ENCODE measurements around the gene CDHR4.
A peak's percentile ranks its signal among the peaks of the same experiment; 100 is the strongest.
"Not testable (repeated sequence)": the region's sequence is repeated elsewhere in the genome, so short reads cannot be mapped to it uniquely, and the experiment has no call there.

The CDHR4 gene, protein sequence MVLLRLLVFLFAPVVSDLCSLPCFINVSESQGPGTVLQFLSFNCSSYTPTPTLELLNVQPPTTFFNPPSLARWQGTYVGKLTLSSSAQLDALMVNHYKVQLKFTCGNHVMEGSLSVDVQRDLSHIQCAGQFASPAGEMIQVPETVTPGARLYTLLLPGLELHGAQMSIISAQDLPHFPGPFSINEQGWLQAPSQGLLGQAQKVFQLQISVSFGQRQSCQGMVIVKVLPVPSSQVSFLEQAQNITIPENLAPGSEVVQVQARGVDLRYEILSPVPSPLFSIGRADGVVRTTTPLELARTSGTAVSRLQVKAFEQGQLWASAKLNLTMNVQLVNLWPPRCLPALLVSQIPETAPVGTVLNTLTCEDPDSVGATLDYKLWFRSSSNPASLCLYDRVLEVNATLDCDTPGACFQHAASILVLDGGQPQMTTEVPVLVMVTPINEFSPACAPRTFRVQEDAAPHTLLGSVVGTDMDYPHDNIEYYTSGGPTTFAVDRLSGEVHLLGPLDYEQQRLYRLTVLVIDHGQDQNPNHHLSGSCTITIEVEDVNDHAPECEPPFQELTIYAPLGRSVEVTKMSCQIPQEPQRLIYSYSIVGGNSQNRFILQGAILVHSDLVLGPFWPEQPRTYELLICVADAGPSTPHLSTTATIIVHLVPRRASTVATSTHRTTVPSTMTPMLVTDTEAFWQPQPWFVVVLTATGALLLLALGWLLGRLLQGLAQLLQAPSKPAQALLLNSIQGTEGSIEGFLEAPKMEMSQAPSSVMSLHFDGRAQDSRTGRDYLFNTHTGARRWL

GRCh38 chr3:49799761-49800160, at the start of gene CDHR4:
CDHR4 (minus strand) TSS chr3:49799873; CDS start chr3:49799812, 61 bp downstream.
- no peak for DNase-seq

DNA sequence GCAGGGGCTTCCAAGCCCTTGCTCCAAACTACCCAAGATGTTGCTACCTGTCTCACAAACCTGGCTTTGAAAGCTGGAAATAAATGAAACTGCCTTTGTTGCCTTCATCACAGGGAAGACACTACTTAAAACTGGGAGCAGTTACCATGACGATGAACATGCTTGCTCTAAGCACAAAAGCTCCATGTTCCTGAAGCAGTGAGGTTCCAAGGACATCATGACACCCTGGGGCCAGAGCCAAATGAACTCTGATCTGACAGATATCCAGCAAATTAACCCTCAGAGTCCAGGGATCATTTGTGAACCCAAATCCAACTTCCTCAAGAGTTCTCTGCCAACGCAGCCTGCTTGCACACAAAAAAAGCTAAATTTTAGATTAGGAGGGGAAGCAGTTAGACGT, 46.0 kb upstream of the CDHR4 start:
- no peak for DNase-seq

DNA sequence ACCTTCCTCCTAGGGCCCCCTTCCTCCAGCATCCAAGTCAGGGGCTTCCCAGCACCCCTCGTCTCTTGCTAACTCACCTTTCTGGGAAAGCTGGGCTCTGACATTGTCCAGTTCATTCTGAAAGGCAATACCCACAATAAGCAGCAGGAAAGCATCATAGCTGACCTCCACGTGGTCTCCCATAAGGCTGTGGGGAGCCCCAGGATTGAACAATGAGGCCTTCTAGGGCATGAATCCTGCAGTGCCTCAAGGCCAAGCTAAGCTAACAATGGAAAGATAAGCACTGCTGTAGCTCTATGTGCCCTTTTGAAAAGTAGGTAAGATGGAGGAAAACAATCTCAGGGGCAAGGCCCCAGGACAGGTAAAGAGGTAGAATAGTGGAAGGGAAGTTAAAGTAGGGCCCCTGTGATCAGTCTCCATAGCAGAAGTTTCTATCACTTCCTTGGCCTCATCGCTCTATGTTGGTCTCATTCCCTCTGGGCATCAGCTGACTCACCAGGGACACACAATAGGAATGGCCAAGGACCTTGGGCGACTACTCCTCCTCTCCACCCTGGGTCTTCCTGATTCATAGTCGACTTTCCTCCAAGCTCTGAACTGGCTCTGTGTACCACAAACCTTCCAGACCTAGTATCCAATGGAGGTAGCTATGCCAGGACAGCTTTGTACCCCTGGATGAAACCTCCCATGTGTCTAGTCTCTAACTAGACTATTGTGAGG, 45.0 kb upstream of the CDHR4 start:
- no peak for DNase-seq

DNA sequence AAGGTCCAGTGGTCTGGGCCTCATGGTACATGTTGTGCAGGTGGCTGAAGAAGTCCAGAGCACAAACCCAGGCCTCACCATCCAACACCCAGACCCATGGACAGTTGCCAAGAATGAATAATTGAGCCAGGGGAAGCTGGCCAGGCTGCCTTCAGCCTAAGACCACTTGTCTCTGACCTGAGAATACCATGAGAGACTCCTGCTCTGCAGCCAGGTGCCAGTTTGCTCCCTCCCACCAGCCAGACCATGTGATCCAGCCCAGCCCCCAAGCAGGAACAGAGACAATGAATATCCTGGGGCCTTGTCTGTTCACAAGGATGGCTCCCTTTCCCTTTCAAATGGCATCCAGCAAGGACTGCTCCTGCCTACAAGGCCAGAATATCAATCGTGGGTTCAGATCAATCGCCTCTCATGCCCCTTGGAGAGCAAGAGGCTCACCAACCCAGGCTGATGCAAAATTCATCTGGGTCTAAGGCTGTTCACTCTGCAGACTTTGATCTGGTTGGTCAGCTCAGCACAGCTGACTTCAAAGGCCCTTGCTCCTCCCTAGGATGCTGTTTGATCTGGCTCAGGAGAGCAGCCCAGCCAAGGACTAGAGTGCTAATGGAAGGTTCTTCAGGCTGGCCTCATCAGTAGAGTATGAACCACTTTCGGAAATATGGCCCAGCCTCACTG, 43.3 kb upstream of the CDHR4 start:
- DNase-seq, result no peak

- no peak for DNase-seq
These were observed 42.1 kb upstream of the CDHR4 start for GRCh38 chr3:49841806-49842205.

GRCh38 chr3:49841126-49841696, 41.5 kb upstream of the CDHR4 start:
- DNase-seq, result peak; percentile 19 to 29

GRCh38 chr3:49840388-49840787, 40.7 kb upstream of the CDHR4 start:
- no peak for DNase-seq

DNA sequence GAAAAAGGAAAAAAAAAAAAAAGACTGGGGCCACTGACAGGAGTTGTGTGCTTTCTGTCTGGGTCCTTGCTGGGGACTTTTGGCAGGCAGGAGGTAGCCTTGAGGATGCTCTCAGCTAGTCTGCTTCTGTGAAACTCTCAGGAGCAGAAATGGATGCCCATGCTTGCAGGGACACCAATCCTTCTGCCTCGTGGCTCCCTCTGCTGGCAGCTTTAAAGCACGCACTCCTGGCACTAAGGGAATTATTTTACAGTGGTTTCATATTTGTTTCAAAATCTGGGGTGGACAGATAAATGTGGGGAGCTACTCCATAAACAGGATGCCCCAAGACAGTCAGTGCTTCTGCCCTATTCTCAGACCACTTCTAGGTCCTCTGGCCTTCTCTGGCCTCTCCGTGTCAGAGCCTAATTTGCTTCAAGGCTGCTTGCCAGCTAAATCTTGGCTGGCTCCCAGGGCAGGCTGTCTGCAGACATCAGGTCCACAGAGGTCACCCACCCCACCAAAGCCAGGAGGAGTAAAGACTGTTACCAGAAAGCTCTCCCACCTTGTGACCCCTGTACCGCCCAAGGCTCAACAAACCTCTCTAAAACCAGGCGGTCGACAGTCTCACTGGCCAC, 39.6 kb upstream of the CDHR4 start:
- peak; percentile 88 to 91 for DNase-seq

DNA sequence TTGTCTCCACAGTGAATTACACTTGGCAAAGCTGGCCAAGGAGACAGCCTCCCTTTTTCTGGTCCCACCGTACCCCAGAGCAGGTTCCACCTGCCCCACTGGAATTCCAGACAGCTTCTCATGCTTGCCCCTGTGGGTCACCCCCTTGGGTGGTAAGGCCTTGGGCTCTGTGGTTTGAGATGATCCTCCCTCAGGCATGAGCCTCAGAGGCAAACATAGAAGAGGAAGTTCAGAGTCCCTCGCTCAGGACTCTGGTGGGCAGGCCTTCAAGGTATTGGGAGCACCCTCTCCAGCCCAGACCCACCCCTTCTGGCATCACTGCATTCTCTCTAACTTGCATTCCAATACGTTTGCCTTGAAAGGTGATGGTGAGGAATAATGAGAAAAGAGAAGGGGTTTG, 31.7 kb upstream of the CDHR4 start:
- DNase-seq, result no peak

- no peak for DNase-seq
These were observed 26.3 kb upstream of the CDHR4 start for GRCh38 chr3:49826016-49826415.

- DNase-seq, result not testable (repeated sequence)
These were observed 23.5 kb upstream of the CDHR4 start for GRCh38 chr3:49823131-49823530.

GRCh38 chr3:49813497-49814174, 14.0 kb upstream of the CDHR4 start, which contains the start of gene UBA7:
UBA7 (minus strand) TSS chr3:49813953; CDS start chr3:49813787, 166 bp downstream.
- peak; percentile 82 to 89 for DNase-seq

DNA sequence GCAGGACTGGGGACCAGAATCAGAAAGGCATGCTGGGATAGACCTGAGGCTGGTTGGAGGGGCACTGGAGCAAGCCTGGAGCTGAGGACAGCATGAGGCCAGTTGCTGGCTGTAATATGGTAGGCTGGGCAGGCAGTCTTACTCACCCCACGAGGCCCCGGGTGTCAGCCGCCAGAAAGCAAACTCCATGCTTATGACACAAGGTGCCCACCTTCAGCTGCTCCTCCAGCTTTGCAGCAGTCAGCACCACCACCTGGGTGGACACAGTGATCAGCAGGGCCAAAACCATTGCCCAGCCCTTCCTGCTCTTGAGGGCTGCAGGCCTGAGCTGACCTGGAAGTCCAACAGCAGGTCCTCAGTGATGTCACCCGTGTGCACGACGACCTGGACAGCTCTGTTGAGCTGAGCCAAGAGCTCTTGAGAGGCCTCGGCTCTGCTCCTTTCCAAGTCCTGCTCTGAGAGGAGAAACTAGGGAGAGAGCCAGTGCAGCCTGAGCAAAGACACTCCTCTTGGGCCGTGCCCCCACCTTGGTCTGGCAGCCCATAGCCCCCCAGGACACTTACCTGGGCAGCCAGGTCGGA, 13.3 kb upstream of the CDHR4 start:
- no peak for DNase-seq

GRCh38 chr3:49807431-49808114, 7.9 kb upstream of the CDHR4 start:
- DNase-seq, result no peak

GRCh38 chr3:49806850-49807249, 7.2 kb upstream of the CDHR4 start:
- DNase-seq, result no peak

DNA sequence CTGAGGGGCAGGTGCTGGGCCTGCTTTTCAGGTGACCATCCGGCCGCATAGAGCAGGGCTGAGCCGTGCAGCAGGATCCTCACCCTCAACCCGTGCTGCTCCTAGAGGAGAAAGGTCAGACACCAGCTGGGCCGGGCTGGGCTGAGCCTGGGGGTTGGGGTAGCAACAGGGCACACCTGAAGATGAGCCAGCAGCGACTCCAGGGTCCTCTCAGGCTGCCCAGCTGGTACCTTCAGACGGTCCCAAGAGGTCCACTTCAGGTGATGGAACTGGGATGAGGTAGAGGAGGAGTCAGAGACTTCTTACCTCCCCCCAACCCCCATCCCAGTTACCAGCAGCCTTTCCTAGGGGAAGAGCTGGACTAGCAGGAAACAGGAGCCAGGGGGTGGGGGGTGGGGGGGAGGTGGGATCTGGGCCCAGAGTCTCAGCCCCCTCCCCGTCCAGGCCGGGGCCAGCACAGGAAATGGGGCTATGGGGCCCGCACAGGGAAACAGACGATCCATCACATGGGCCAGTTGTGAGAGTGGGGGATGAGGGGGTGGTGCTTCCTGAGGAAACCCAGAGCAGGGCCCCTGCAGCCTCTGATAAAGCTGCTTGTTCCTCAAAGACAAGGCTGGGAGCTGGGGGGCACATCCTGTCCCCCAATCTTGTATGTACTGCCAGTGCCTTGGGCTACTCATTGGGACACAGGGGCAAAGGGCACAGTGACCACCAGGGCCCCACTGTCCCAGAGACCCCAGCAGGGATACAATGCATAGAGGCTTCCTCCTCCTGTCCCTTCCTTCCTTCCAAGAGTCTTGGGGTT, 6.4 kb upstream of the CDHR4 start:
- DNase-seq, result peak; percentile 57 to 66

DNA sequence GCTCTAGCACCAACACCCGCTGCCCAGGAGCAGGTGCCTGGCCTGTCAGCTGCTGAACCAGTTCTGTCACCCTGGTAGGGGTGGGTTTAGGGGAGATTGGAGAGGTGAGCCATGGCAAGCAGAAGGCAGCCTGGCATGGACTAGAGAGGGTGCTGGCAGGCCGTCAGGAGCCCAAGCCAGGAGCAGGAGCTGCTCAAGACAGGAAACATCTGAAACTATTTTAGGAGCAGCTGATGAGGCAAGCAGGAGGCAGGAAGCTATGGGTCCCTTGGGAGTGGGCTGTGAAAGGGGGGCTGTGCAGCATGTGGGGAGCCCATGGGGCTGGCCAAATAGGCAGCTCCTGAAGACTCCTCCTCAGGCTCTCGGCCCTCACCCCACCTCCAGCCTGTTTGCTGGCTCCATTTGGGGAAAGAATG, 5.7 kb upstream of the CDHR4 start:
- DNase-seq, result peak; percentile 69 to 74

DNA sequence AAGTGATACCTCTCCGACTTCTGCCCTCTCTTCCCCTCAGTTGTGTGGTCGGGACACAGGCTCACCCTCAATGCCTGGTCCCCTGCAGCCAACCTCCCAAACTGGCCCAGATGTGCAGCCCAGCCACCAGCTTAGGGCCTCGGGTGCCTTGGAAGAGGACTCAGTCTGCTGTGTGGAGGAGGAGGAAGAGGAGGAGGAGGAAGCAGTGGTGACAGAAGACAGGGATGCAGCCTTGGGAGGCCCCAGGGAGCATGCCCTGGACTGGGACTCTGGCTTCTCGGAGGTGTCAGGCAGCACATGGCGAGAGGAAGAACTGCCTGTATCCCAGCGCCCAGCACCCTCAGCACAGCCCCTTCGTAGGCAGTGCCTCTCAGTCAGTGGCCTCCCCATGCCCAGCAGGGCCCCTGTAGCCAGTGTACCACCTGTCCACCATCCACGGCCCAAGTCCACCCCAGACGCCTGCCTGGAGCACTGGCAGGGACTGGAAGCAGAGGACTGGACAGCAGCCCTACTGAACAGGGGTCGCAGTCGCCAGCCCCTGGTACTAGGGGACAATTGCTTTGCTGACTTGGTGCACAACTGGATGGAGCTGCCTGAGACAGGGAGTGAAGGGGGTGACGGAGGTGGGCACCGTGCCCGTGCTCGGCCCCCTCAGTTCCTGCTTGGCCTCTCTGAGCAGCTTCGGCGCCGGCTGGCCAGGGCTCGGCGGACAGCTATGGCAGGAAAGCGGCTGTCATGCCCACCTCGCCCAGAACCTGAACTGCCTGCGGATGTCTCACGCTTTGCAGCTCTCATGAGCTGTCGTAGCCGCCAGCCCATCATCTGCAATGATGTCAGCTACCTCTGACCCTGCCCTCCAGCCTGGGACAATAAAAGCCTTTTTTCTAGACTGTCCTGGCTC, 4.7 kb upstream of the CDHR4 start:
- DNase-seq, result no peak
